ENCODE measurements around the gene EMP3.

GRCh38 chr19:48301886-48302599, 23.3 kb upstream of the EMP3 start:
- TF ChIP-seq CTCF (conservative IDR thresholded peaks at IDR 0.05; ENCODE audit: low read length), result no peak
- no peak for TF ChIP-seq EZH2phosphoT487 (IDR thresholded peaks at IDR 0.05; ENCODE audit: borderline replicate concordance, low read depth, low read length)
